ENCODE measurements around the gene HOXB13.
A peak's percentile ranks its signal among the peaks of the same experiment; 100 is the strongest.
"Not testable (repeated sequence)": the region's sequence is repeated elsewhere in the genome, so short reads cannot be mapped to it uniquely, and the experiment has no call there.

The HOXB13 gene

DNA sequence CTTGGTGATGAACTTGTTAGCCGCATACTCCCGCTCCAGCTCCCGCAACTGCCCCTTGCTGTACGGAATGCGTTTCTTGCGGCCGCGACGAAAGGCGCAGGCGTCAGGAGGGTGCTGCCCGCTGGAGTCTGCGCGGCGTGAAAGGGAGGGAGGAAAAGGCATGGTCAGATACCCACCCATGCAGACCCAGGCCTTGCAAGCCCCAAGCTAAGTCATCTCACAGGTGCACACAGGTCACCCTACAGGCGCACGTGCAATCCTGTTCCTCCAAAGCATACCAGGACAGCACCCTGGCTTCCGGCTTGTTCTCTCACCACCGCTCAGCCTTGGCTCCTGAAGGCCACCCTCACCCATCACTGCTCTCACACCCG lies 1.6 kb downstream of the HOXB13 start:
- no peak for DNase-seq

DNA sequence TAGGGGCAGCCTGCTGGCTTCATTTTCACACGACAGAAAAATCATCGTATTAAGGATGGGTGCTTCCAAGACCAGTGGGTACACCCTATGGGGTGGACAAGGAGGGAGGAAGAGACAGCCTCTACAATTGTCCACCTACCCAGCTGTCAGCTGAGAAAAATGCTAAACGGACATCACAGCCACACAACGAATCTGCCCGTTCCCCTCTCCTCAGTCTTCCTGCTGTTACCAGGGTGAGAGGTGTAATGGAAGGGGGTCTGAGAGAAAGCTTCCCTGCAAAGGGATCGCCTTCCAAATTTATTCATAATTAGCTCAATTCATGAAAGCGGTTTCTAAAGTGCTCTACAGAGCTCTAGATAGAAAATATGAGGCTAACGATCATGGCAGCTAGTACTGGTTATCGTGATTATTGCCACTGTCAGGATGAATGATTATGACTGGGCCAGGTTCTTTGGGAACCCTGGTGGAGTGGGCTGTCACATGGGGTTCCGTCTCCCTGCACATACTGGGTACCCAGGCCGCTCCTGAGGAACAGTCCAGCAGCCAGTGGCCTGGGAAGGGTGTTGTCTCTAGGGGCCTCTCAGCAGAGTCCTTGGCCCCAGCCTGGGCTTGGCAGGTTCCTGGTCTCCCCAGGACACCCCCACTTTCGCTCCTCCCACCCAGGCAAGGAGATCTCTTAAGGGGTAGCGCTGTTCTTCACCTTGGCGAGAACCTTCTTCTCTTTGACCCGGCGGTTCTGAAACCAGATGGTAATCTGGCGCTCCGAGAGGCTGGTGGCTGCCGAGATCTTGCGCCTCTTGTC lies 2.2 kb downstream of the HOXB13 start:
- no peak for DNase-seq

DNA sequence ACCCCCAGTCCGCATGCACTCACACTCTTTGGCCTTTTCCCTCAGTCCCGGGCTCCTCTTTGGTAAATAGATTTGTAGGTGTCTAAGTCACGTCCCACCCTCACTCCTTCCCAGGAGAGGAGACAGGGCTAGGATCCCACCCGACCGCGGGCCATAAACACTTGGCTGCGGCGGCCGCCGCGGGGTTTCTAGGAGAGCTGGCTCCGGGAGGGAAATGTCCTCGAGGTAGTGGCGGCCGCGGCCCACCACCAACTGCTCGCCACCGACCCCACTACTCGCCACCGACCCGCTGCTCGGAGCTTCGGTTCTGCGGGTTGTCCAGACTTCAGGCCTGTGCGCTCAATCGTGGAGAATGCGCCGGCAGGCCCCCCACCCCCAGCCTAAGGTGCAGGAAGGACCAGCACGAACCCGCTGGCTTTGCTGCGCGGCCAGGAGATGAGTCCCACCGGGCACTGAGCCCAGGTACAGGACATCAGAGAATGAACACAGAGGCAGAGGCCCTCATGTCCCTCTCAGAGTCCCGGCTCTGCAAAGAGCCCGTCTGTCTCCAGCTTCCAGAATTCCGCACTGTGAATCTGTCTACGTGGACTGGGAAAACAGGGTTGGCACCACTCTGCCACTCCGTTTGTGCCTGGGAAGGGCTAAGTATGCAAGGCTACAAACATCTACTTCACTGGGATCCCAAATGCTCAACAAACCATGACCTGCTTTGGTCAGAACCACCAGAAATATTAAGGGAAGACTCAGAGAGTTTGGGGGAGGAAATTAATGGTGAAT lies 3.1 kb downstream of the HOXB13 start:
- no peak for DNase-seq

DNA sequence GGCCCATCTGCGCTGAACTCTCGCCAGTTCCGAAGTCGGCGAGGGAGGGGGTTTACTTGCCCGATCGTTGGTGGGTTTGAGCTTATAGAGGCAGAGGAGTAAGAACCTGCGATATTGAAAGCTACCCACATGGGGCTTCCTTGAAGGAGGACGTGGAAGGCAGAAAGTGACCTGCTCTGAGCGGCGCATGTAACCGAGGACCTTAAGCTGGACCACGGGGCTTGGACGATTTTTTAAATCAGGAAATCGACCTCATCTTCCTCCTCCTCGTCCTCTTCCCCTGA lies 3.6 kb downstream of the HOXB13 start:
- DNase-seq, result no peak

DNA sequence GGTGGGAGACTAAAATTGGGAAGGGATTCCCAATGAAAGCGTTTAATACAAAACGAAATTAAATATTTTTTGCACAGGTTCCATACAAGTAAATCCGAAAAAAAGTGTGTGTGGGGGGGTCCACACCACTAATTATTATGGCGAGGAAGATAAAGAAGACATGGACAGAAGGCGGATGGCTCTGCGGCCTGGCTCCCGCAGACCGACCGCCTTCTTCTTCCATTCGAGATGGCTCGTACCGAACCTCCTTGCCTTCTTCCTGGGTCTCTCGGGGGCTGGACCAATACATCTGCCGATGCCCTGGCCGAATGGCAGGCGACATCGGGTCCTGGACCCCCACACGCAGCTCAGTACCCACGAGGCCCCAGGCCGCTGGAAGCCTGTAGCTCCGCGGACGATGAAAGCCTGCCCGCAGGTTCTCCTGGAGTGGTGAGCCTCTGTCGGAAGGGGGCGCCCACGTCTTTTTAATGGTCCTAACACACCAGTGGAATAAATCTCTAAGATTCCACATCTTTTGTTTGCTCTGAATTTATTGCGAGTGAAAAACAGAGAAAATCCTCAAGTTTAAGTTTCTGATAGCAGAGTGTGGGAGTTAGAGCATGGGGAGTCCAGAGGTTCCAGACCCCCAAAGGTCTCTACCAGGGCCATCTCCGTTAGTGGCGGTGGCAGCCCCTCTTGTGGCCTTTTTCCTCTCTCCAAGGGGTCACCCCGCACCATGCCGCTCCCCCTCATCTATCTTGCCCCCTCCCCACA lies 4.1 kb downstream of the HOXB13 start:
- peak in 45 of 56 donors; percentile 1 to 81 (median 23) for DNase-seq

DNA sequence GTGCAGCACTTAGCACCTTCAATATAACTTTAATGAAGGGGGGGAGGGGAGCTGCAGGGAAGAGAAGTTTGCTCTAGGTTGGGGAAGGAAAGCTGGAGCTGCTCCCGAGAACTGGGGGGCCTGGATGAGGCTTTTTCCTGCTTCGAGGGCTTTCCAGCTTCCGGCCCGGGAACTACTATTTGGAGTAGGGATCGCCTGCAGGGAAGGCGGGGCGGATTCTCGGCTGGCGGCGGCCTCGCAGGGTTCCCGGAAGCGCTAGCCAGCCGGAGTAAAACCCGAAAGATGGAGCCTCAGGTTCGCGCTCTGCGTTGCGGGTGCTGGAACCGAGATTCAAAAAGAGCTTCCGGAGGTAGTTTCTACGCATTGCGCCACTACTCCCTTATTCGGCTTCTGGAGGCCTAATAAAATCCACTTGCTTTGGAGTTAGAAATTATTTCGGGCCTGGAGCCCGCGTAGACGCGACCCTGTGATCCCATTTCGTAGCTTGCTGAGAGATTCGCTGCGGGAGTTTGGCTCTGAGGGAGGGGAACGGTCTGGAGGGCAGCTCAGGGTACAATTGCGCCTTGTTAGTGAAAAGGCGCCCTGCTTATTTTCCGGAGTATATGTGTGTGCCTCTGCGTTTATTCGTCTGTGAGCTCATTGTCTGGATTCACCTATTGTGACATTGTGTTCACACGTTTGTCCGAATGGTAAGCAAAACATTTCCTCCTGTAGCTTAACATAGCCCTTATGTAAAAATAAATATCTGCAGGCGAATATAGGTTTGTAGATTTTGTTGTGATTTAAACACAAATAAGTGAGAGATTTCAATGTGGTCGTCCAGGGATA lies 4.9 kb downstream of the HOXB13 start:
- no peak for DNase-seq

DNA sequence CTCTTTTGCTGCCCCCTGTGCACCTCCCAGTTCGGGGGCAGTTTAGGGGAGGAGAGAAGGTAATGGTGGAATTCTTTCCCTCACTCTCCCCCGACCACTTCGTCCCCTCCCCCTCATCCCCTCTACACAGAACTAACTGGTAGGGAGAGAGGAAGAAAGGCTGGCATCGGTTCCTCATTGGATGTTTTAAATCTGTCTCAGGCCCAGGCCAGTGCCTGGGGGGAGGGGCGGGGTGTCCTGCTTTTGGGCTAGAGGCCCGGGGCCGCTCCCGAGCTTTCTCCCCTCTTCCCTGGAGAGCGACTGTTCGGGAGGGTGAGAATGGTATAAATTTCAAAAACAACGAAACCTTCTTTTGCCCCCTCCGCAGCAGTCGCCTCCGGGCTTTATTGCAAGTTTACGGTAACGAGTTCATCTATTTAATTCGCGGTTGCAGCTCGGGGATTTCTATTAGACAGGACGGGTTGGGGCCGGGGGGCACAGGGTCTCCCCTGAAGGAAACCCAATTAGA lies 5.6 kb downstream of the HOXB13 start, which contains the start of gene PRAC2:
Gene PRAC2, plus strand, starts transcription at position 271 of the 508 bp plus-strand sequence. CDS start 1,226 bp downstream, outside the sequence.
- peak in 2 of 56 donors; percentile 5 to 25 for DNase-seq

DNA sequence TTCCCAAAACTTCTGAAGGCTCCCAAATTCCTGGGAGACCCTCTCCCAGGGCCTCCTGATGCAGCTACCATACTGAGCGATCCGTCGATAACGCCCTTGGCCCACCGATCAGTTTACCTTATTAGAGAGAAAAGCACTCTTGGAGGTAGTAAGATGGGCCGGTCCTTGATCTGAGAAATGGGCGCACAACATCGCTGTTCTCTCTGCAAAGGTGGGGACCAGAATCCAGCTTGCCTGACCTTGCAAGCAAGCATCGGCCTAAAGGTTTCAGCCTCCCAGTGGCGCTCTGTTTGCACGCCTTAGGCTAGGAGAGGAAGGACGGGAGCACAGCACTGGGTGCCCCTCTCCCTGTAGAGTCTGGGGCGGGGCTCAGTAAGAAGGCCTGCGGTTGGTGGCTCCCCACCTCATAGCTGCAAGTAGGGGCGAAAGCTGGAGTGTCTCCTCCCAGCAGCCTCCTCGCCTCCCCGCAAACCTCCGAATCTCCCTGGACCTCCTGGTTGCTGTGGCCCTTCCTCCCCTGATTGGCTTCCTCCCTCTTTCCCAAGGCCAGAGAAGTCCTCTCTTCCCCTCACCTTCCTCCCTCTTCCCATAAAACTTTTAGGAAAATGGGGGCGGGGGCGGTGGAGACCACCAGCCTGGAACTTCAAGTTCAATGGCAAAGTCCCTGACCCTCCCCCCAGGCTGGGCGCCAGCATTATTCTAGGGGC lies 6.2 kb downstream of the HOXB13 start, which contains the start of gene PRAC1:
Gene PRAC1, minus strand, starts transcription at position 318 of the 707 bp plus-strand sequence. Its CDS starts 126 bp downstream, at position 192.
- no peak for DNase-seq

DNA sequence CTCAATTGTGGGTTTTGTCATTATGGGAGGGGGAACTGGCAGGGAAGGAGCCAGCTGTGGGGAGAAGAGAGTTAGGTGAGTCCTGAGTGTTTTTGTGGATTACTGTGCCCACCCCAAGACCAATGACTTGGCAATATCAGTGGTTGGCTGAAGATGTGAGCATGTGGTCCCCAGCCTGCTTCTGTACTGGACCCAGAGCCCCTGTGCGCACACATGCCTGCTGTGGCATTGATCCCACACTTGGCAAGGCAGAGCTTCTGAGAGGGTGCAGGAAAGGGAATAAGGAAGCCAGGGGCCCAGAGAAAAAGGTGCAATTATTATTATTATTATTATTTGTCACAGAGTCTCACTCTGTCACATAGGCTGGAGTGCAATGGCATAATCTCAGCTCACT lies 7.5 kb downstream of the HOXB13 start:
- no peak for DNase-seq

DNA sequence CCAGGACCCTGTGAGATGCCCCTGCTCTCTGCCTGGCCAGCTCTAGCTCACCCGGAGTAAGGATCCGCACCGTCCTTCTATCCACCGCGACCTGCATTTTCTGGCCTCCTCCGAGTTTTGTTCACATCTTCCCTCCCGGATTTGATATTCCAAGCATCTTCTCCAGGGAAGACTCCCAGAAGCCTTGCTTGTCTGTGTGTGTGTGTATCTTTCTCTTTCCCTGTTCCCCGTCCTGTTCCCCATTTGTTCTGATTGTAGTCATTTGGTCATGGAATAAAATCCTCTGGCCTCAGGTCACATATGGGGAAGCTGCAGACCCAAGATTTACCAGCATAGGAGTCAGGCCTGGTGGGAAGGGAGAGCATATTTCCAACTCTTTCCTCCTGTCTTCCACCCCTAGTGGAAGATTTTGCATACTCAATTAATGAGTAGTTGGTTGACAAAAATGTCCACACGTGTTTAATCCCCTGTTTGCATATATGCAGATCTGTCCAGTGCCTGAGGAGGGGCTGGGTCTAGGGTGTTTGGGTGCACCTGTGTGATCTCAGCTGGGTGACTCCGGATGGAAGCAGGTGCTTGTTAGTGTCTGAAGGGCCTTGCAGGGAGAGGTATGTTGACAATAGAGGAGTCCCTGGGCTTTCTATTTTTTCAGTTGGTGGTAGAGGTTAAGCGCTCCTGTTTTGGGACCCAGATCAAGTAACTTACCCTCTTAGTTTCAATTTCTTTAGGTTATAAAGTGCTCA lies 8.1 kb downstream of the HOXB13 start:
- no peak for DNase-seq

DNA sequence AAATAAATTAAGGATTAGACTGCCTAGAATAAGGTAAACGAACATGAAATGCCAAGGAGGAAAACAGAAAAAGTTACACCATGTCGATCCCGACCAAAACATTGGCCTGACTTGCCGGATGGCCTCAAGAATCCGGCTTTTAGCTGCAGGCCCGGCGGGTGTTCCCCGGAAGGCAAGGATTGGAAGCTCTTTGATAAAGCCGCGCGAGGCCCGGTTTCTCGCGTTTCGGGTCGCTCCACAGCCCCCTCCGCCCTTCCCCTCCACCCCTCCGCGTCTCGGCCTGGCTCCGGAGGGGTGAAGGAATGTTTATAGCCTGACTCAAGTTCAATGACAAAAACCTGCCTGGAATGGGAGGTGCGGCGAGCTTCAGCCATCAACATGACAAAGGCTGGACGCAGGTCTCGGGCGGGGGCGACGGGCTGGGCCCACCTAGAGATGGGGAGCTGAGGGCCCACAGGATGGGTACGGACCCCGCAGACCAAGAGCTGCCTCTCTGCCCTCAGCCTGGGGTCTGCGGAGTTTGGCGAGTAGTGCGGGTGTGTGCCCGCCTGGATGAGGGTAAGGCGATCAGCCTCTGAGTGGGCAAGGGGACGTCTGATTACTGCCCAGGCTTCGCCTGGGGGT lies 8.8 kb downstream of the HOXB13 start:
- no peak for DNase-seq

DNA sequence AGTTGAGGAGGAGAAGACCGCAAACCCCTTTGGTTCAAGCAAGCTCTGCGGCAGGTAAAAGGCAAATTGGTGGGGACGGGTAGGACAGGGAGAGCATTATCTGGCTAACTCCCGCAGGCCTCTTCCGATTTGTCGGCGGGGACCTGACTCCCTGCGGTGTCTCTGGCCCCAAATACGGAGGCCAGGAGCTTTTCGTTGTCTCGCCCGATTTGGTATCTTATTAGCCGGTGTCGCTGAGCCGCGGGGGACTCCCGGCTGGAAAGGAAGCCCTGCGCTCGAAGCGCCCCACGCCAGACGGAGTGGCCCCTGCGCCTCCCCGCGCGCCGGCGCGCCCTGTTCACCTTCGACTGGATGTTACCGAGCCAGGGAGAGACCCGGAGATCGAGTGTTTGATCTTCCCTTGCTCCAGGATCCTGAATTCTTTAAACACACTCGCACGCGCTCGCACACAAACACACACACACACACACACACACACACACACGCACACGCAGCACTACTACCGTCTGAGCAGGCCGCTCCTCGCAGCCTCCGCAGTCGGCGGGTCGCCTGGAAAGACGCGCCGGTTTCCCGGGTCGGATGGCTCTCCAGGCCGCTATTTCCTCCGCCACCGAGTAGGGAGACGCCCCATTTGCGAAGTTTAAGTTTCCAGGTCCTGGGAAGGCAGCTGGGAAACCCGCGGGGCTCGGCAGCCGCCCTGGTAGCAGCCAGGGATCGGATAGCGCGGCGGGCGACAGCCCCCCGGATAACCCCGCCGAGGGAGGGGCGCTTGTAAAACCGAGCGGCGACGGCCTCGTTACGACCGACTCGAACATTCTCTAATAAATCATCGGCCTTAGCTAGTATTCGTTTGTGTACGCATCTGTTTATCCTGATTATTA lies 9.5 kb downstream of the HOXB13 start:
- DNase-seq, result no peak

DNA sequence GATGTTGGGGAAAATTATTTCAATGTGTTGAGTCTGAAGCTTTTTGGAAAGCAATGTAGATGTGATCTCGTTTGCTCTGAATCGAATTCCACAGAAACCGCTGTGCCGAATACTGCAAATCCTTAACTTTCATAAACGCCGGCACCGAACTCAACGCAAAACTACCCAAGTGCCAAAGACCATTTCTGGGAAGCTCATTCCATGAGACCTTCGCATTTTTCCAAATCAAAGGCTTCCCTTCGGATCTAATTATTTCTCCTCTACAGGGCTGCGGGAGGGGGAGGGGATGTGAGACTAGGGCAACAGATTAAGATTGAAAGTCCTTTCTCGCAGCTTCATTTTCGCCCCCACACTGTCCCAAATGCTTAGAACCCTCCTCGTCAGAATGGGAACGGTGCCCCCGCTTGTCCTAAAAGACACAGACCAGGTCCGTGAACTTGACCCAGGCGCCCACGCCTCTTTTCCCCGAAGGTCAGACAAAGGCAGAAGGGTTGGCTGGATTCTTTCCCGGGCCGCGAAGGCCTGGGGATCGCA lies 10.3 kb downstream of the HOXB13 start:
- DNase-seq, result no peak

DNA sequence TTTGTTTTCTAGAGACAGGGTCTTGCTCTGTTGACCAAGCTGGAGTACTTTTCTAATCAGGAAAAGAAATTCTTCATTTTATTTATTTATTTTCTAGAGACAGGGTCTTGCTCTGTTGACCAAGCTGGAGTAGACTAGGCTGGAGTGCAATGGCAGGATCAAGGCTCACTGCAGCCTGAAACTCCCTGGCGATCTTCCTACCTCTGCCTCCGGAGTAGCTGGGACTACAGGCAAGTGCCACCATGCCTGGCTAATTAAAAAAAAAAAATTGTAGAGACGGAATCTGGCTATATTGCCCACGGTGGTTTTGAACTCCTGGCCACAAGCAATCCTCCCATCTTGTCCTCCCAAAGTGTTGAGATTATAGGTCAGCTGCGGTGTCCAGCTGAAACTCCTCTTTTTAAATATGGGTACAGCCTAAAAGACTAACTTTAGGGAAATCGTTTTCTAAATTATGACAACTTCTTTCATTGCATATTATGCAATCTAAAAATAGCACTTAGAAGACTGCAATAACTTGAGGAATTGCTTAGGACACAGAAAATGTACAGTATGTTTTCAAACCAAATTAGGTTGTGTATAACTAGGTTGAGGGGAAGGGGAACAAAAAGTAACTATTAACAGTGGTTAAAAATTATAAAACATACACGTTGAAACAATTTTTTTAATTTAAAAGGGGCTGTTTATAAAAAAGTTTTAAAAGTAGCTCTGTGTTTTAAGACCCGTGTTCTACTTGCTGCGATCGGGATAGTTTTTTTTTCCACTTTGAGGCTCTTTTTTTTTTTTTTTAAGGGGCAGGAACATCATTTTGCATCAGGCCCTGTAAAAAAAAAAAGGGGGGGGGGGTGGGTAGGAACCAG lies 11.0 kb downstream of the HOXB13 start:
- no peak for DNase-seq

DNA sequence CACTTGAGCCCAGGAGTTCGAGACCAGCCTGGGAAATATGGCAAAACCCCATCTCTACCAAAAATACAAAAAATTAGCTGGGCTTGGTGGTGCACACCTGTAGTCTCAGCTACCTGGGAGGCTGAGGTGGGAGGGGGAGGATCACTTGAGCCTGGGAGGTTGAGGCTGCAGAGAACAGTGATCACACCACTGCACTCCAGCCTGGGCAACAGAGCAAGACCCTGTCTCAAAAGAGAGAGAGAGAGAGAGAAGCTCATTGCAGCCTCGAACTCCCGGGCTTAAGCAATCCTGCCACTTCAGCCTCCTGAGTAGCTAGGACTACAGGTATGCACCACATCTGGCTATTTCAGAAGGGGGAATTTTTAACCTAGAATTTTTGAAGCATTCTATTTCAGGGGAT lies 12.0 kb downstream of the HOXB13 start:
- DNase-seq, result not testable (repeated sequence)

All from amygdala (tissue), 56 donors.